Esophagus squamous epithelium (tissue), 4 donors: ENCODE data around the gene KRTAP5-6.

ENCODE experiments used
- POLR2A ChIP-seq, 4 donors: fragments of 450-650 bp; IDR thresholded peaks; one replicate each; pipeline ENCODE4 v1.6.1; 2017; ENCODE audit warnings: antibody characterized with exemption in 4 of 4, mild to moderate bottlenecking in 4 of 4, moderate library complexity in 3 of 4
- TF ChIP-seq, protein P1 (sequence below), 6 experiments: fragments of 450-650 bp in 4 of 6; fragments of 200-600 bp in 2 of 6; sonication (generic) in 2 of 6; IDR thresholded peaks; one replicate each; pipeline ENCODE4 v1.5.1; 2016 to 2019; ENCODE audit warnings: antibody characterized with exemption in 6 of 6, mild to moderate bottlenecking in 4 of 6, moderate library complexity in 4 of 6

DNA sequence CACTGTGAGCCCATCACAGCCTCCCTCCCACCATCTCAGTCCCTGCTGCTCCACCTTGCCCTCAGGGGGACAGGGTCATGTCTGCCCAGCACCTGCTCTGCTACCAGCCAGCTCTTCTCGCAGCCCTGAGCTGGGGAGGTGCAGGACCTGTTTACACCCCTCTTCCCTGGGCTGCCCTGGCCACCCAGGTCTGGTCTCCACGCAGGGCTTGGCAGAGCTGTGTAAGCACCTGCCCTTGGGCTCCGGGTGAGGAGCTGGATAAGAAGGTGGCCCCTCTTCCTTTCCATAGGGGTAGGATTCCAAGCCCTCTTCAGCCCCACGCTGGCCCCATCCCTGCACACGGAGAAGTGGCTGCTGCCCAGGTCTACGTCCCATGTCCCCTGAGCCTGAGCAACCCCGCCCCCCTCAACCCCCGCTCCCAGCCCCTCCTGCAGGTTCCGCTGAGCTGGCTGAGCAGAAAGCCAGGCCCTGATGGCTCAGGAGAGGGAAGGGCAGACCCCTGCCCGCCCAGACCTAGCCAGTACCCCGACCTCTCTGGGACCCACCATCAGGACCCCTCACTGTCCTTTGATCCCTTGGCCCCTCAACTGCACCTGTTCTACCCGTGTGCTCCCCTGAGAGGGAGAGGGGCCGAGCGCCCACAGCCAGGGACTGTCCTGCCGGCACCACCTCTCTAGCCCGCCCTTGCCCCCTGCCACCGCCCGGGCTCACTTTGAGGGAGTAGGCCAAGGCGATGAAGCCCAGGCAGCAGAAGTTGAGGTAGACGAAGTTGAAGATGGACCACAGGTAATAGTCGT is 50.2 kb downstream of the KRTAP5-6 start:
- TF ChIP-seq, protein P1, sequence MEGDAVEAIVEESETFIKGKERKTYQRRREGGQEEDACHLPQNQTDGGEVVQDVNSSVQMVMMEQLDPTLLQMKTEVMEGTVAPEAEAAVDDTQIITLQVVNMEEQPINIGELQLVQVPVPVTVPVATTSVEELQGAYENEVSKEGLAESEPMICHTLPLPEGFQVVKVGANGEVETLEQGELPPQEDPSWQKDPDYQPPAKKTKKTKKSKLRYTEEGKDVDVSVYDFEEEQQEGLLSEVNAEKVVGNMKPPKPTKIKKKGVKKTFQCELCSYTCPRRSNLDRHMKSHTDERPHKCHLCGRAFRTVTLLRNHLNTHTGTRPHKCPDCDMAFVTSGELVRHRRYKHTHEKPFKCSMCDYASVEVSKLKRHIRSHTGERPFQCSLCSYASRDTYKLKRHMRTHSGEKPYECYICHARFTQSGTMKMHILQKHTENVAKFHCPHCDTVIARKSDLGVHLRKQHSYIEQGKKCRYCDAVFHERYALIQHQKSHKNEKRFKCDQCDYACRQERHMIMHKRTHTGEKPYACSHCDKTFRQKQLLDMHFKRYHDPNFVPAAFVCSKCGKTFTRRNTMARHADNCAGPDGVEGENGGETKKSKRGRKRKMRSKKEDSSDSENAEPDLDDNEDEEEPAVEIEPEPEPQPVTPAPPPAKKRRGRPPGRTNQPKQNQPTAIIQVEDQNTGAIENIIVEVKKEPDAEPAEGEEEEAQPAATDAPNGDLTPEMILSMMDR (IDR thresholded peaks at IDR 0.05), result no peak
- TF ChIP-seq POLR2A (IDR thresholded peaks at IDR 0.05), result no peak
